Measurements from ENCODE around the gene CCNL2. TPM values are rescaled to one million over a fixed set of nuclear protein-coding genes. Genes with fewer than 3 reads are reported as not detected.
"Not testable (repeated sequence)": the region's sequence is repeated elsewhere in the genome, so short reads cannot be mapped to it uniquely, and the experiment has no call there.

CCNL2 gene
- total and polyA plus RNA-seq, 12 donors, result 38.5 to 243 (median 48.0) TPM

DNA sequence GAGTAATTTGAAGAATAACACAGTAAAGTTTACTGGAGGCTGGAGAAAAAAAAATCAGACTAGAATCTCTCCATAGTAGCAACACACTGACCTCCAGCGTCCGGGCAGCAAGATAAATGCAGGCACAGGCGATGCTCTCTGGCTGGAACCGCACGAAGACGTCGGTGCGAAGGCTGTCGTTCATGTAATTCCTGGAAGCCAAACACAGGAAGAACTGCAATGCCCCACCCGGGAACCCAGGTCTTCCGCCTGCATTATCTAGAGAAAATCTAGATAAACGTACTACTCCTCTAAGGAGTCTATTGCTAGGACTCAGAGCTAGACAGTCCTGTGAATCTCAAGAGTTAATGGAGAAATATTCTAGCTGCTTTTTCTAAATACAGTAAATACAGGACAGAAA is 8.5 kb downstream of the CCNL2 start:
- Histone ChIP-seq H3K4me3 (no peak overlapping the region), H3K36me3 (peaks cover 22 to 100% (median 91%) of the 10 kb centered on the region in 9 donors), H3K4me1 (peaks cover 0 to 41% (median 16%) of the 10 kb centered on the region in 9 donors), H3K9me3 (no peaks in the 10 kb centered on the region), H3K27me3 (no peaks in the 10 kb centered on the region), H3K27ac (peak overlapping the region in 2 of 10 donors; percentile 37 to 41)
- intact Hi-C loops (cut with DNase I), result no loop called here
- 69 to 78% methylated on average over 12 of the region's 12 CpGs for whole genome bisulfite sequencing, 2 donors
- ATAC-seq, result peak in 1 of 8 donors; percentile 27
- DNase-seq, result no peak
- TF ChIP-seq, protein P1, sequence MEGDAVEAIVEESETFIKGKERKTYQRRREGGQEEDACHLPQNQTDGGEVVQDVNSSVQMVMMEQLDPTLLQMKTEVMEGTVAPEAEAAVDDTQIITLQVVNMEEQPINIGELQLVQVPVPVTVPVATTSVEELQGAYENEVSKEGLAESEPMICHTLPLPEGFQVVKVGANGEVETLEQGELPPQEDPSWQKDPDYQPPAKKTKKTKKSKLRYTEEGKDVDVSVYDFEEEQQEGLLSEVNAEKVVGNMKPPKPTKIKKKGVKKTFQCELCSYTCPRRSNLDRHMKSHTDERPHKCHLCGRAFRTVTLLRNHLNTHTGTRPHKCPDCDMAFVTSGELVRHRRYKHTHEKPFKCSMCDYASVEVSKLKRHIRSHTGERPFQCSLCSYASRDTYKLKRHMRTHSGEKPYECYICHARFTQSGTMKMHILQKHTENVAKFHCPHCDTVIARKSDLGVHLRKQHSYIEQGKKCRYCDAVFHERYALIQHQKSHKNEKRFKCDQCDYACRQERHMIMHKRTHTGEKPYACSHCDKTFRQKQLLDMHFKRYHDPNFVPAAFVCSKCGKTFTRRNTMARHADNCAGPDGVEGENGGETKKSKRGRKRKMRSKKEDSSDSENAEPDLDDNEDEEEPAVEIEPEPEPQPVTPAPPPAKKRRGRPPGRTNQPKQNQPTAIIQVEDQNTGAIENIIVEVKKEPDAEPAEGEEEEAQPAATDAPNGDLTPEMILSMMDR (IDR thresholded peaks at IDR 0.05), result no peak

DNA sequence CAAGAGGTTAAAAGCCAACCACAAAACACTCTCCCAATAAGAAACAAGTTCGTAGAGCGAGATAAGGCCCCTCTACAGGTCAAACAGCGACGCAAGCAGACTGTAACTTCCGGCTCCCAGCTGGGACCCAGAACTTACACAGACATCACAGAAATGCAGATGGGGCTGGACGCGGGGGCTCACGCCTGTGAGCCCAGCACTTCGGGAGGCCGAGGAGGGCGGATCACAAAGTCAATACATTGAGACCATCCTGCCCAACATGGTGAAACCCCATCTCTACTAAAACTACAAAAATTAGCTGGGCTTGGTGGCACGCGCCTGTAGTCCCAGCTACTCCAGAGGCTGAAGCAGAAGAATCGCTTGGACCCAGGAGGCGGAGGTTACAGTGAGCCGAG is 11.1 kb downstream of the CCNL2 start:
- no peaks in the 10 kb centered on the region for H3K9me3 ChIP-seq
- DNase-seq (no peak), ATAC-seq (no peak)
- WGBS, 2 donors, result 96 to 97% methylated on average over 16 of the region's 16 CpGs
- intact Hi-C loops (cut with DNase I), result no loop called here
- H3K27ac ChIP-seq, result no peak overlapping the region
- TF ChIP-seq, protein P1 (IDR thresholded peaks at IDR 0.05), result no peak
- peaks cover 20 to 93% (median 77%) of the 10 kb centered on the region in 9 donors for H3K36me3 ChIP-seq
- no peak overlapping the region for H3K4me3 ChIP-seq
- H3K27me3 ChIP-seq, result no peaks in the 10 kb centered on the region
- peaks cover 0 to 20% (median 9%) of the 10 kb centered on the region in 9 donors for H3K4me1 ChIP-seq

DNA sequence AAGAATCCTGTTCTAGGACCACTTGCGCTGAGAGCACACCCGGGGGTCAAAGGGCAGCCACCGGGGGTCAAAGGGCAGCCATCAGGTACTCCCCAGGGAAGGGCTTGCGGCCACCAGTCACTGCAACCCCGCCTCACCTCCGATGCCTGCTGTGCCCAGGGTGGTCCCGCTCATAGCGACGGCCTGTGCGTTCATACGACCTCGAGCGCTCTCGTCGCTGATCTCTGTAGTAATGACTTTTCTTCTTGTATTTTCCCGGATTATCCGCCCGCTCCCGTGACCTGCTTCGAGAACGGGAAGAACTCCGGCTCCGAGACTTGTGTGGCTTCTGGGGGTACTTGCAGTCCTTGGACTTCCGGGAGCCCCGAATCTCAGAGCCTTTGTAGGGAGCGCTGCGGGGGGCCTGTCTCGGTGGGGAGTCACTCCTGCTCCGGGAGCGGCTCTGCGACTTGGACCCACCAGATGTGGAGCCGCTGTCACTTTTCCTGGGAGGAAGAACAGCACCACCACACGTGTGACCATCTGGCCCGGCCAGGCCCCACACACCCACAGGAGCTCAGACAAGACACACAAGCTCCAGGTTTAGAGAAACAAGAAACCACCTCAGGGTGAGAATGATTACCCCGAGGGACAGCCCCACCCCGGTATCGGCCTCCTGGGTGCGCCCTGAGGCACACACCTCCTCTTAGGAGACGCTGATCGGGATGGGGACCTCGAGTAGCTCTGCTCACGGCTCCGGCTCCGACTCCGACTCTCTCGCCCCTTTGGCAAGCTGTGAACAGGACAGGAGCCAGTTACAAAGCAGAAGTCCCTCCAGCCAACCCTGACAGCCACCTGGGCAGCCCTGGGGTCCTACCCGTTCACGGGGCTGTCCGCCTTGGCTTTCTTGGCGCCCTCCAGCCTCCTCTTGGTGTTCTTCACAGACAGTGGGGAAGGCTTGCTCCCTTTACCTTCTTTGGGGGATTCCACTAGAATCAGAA is 11.7 kb downstream of the CCNL2 start:
- Histone ChIP-seq H3K4me1 (peaks cover 0 to 18% (median 9%) of the 10 kb centered on the region in 9 donors), H3K36me3 (peaks cover 14 to 86% (median 70%) of the 10 kb centered on the region in 9 donors), H3K27ac (no peak overlapping the region), H3K9me3 (no peaks in the 10 kb centered on the region), H3K4me3 (no peak overlapping the region), H3K27me3 (no peaks in the 10 kb centered on the region)
- TF ChIP-seq, protein P1 (IDR thresholded peaks at IDR 0.05), result no peak
- DNase-seq, result no peak
- WGBS, 2 donors, result 95 to 97% methylated on average over 50 of the region's 50 CpGs
- peak in 1 of 8 donors; percentile 20 for ATAC-seq
- intact Hi-C loops (cut with DNase I), result no loop called here

DNA sequence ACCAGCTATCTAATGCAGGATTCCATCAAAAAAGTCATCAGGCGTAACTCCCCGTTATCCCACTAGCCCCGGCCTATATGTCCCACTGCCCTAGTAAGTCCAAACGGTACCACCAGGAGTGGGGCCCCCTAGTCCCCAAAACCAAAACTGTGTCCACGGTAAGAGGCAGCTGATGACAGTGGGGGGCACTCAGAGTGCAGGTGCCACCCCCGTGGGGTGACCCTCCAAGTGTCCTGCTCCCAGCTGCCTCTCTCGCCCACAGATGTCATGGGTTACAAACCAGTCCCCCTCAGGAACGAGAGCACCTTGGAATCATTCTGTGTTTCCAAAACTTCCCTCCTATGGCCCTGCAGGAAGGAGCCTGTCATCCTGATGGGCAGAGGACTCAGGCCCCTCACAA is 13.2 kb downstream of the CCNL2 start:
- Histone ChIP-seq H3K27me3 (no peaks in the 10 kb centered on the region), H3K4me1 (peaks cover 0 to 12% (median 5%) of the 10 kb centered on the region in 9 donors), H3K4me3 (no peak overlapping the region), H3K9me3 (no peaks in the 10 kb centered on the region), H3K36me3 (peaks cover 14 to 73% (median 56%) of the 10 kb centered on the region in 9 donors), H3K27ac (no peak overlapping the region)
- intact Hi-C loops (cut with DNase I), result no loop called here
- 92 to 94% methylated on average over 8 of the region's 8 CpGs for WGBS, 2 donors
- DNase-seq (no peak), ATAC-seq (no peak)
- TF ChIP-seq, protein P1 (IDR thresholded peaks at IDR 0.05), result no peak

DNA sequence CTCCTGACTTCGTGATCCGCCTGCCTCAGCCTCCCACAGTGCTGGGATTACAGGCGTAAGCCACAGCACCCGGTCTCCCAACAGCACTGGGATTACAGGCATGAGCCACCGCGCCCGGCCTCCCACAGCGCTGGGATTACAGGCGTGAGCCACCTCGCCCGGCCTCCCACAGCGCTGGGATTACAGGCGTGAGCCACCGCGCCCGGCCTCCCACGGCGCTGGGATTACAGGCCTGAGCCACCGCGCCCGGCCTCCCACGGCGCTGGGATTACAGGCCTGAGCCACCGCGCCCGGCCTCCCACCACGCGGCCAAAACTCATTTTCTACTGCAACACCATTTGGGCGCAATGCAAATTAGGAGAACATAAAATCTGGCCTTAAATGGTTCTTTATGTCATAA is 13.8 kb downstream of the CCNL2 start:
- peaks cover 14 to 73% (median 50%) of the 10 kb centered on the region in 9 donors for H3K36me3 ChIP-seq
- H3K4me1 ChIP-seq; H3K27me3 ChIP-seq; H3K4me3 ChIP-seq; H3K9me3 ChIP-seq; H3K27ac ChIP-seq; intact Hi-C loops (cut with DNase I); ATAC-seq; DNase-seq: not testable (repeated sequence)
- WGBS, 2 donors, result 94 to 96% methylated on average over 29 of the region's 29 CpGs
